Measurements from ENCODE around the gene CDH8.
A peak's percentile ranks its signal among the peaks of the same experiment; 100 is the strongest.
"Not testable (repeated sequence)": the region's sequence is repeated elsewhere in the genome, so short reads cannot be mapped to it uniquely, and the experiment has no call there.

Gene CDH8

DNA sequence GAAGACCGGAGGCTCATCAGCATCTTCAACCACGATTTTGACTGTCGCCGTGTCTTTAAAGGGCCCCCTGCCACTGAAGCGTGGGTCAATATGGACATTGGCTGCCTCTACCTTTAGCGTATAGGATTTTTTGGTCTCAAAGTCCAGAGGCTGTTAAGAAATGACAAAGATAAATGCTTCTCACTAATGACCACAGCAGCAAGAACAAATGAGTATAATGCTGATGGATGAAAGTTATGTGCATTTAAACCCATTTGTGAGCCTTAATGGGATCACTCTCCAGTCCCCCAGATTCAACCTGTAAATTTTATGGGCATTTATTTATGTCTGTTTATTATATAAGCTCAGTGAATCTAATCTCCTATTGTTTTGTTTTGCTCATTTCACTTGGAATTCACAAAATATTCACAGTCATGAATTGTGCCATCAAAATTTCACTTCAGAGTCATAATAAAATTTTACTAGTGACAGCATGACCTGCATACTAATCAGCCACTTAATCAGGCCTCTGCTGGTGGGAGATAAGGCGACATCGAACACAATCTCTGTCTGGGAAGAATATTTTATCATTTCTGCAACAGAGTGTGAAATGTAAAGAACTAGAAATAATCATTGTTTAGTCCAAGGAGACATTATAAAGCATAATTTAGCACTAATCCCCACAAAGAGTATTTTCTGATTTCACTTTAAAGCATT, 218.5 kb downstream of the CDH8 start:
- TF ChIP-seq POLR2AphosphoS5 (IDR thresholded peaks at IDR 0.05; ENCODE audit: borderline replicate concordance, low read depth, low read length), result no peak
- no peak for TF ChIP-seq EZH2 (IDR thresholded peaks at IDR 0.05)
- TF ChIP-seq FOXP2 (optimal IDR thresholded peaks at IDR 0.05; ENCODE audit: control extremely low read depth, extremely low read length, insufficient read depth), result no peak
- Histone ChIP-seq H3K36me3 (ENCODE audit: insufficient read depth, low read length) (no peaks in the 10 kb centered on the region), H3K9me3 (ENCODE audit: low read depth, low read length) (no peaks in the 10 kb centered on the region), H3K9ac (ENCODE audit: insufficient read length) (no peak overlapping the region), H3K4me3 (no peak overlapping the region), H3K27ac (no peak overlapping the region)
- DNase-seq (ENCODE audit: low read depth, low spot score), result no peak

DNA sequence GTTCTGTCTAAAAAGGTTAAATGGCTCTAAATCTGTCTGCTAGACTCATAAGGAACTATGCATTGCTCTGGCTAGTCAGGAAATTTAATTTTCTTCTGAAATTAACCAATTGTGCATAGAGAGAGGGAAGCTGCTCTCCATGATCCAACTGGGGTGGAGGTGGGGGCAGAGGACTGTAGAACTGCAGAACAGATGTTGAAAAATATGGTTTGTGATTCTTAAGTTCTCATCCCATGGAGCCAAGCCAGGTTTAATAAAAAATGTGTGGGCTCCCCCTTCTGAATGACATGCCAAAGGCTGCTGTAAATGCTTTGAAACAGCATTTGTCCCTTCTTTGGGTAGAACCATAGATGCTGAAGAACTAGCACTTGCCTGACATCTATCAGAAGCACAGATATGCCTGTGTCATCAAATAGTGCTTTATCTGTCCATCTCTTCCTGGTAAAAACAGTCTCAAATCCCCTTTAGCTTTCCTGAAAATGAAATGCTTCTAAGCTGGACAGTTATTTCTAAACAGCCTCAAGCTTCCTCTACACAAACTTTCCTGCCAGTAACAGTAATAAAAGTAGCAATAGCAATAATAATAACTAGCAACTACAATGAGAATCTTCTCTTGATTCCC, 221.4 kb downstream of the CDH8 start:
- Histone ChIP-seq H3K9ac (ENCODE audit: insufficient read length) (no peak overlapping the region), H3K27ac (no peak overlapping the region), H3K36me3 (ENCODE audit: insufficient read depth, low read length) (no peaks in the 10 kb centered on the region), H3K9me3 (ENCODE audit: low read depth, low read length) (no peaks in the 10 kb centered on the region), H3K4me3 (no peak overlapping the region)
- DNase-seq (ENCODE audit: low read depth, low spot score), result no peak
- no peak for TF ChIP-seq POLR2AphosphoS5 (IDR thresholded peaks at IDR 0.05; ENCODE audit: borderline replicate concordance, low read depth, low read length)
- TF ChIP-seq FOXP2 (optimal IDR thresholded peaks at IDR 0.05; ENCODE audit: control extremely low read depth, extremely low read length, insufficient read depth), result no peak
- TF ChIP-seq EZH2 (IDR thresholded peaks at IDR 0.05), result no peak

- Histone ChIP-seq H3K9ac (ENCODE audit: insufficient read length) (no peak overlapping the region), H3K36me3 (ENCODE audit: insufficient read depth, low read length) (no peaks in the 10 kb centered on the region), H3K9me3 (ENCODE audit: low read depth, low read length) (no peaks in the 10 kb centered on the region), H3K27ac (no peak overlapping the region), H3K4me3 (no peak overlapping the region)
- no peak for TF ChIP-seq POLR2AphosphoS5 (IDR thresholded peaks at IDR 0.05; ENCODE audit: borderline replicate concordance, low read depth, low read length)
- no peak for TF ChIP-seq FOXP2 (optimal IDR thresholded peaks at IDR 0.05; ENCODE audit: control extremely low read depth, extremely low read length, insufficient read depth)
- no peak for TF ChIP-seq EZH2 (IDR thresholded peaks at IDR 0.05)
- no peak for DNase-seq (ENCODE audit: low read depth, low spot score)
Measured at GRCh38 chr16:61813339-61813738, 222.9 kb downstream of the CDH8 start.

- Histone ChIP-seq H3K4me3 (no peak overlapping the region), H3K9ac (ENCODE audit: insufficient read length) (no peak overlapping the region), H3K9me3 (ENCODE audit: low read depth, low read length) (no peaks in the 10 kb centered on the region), H3K27ac (no peak overlapping the region), H3K36me3 (ENCODE audit: insufficient read depth, low read length) (no peaks in the 10 kb centered on the region)
- TF ChIP-seq EZH2 (IDR thresholded peaks at IDR 0.05) (no peak), FOXP2 (optimal IDR thresholded peaks at IDR 0.05; ENCODE audit: control extremely low read depth, extremely low read length, insufficient read depth) (no peak), POLR2AphosphoS5 (IDR thresholded peaks at IDR 0.05; ENCODE audit: borderline replicate concordance, low read depth, low read length) (no peak)
- no peak for DNase-seq (ENCODE audit: low read depth, low spot score)
Measured at GRCh38 chr16:61812251-61812650, 224.0 kb downstream of the CDH8 start.

- Histone ChIP-seq H3K4me3 (no peak overlapping the region), H3K27ac (no peak overlapping the region), H3K9me3 (ENCODE audit: low read depth, low read length) (no peaks in the 10 kb centered on the region), H3K36me3 (ENCODE audit: insufficient read depth, low read length) (no peaks in the 10 kb centered on the region), H3K9ac (ENCODE audit: insufficient read length) (no peak overlapping the region)
- TF ChIP-seq POLR2AphosphoS5 (IDR thresholded peaks at IDR 0.05; ENCODE audit: borderline replicate concordance, low read depth, low read length) (no peak), FOXP2 (optimal IDR thresholded peaks at IDR 0.05; ENCODE audit: control extremely low read depth, extremely low read length, insufficient read depth) (no peak), EZH2 (IDR thresholded peaks at IDR 0.05) (no peak)
- DNase-seq (ENCODE audit: low read depth, low spot score), result no peak
Measured at GRCh38 chr16:61807551-61807950, 228.7 kb downstream of the CDH8 start.

GRCh38 chr16:61801217-61801616, 235.0 kb downstream of the CDH8 start:
- not testable (repeated sequence) for H3K36me3 ChIP-seq (ENCODE audit: insufficient read depth, low read length); H3K9ac ChIP-seq (ENCODE audit: insufficient read length); H3K4me3 ChIP-seq; H3K9me3 ChIP-seq (ENCODE audit: low read depth, low read length); H3K27ac ChIP-seq; DNase-seq (ENCODE audit: low read depth, low spot score)

DNA sequence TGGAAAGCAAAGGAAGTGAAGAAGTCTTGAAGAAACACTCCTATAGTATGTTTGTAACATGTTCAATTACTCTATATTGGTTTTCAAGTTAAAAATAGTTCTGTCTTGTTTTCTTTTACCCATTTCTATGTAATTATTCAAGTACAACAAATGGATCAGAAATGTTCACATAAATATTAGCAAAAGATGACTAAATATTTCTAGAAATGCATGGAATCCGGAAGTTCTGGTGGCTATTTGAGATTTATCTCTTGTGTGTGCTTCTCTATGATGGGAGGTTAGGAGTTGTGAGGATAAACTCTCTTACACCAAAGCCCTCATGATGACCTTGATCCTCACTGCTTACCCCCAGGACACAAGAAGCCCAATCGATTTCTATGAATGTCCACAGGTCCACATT, 237.5 kb downstream of the CDH8 start:
- no peak for DNase-seq (ENCODE audit: low read depth, low spot score)
- Histone ChIP-seq H3K27ac (0 out of 2 replicates have a peak overlapping the region, but pooled peaks have one; percentile 46), H3K4me3 (no peak overlapping the region), H3K9ac (ENCODE audit: insufficient read length) (no peak overlapping the region), H3K36me3 (ENCODE audit: insufficient read depth, low read length) (no peaks in the 10 kb centered on the region), H3K9me3 (ENCODE audit: low read depth, low read length) (no peaks in the 10 kb centered on the region)
- TF ChIP-seq EZH2 (IDR thresholded peaks at IDR 0.05), result no peak
- TF ChIP-seq POLR2AphosphoS5 (IDR thresholded peaks at IDR 0.05; ENCODE audit: borderline replicate concordance, low read depth, low read length), result no peak
- TF ChIP-seq FOXP2 (optimal IDR thresholded peaks at IDR 0.05; ENCODE audit: control extremely low read depth, extremely low read length, insufficient read depth), result no peak

GRCh38 chr16:61797961-61798507, 238.2 kb downstream of the CDH8 start:
- TF ChIP-seq FOXP2 (optimal IDR thresholded peaks at IDR 0.05; ENCODE audit: control extremely low read depth, extremely low read length, insufficient read depth), result no peak
- TF ChIP-seq EZH2 (IDR thresholded peaks at IDR 0.05), result no peak
- TF ChIP-seq POLR2AphosphoS5 (IDR thresholded peaks at IDR 0.05; ENCODE audit: borderline replicate concordance, low read depth, low read length), result no peak
- no peak for DNase-seq (ENCODE audit: low read depth, low spot score)
- no peak overlapping the region for H3K9ac ChIP-seq (ENCODE audit: insufficient read length)
- no peaks in the 10 kb centered on the region for H3K36me3 ChIP-seq (ENCODE audit: insufficient read depth, low read length)
- H3K9me3 ChIP-seq (ENCODE audit: low read depth, low read length), result no peaks in the 10 kb centered on the region
- peak overlapping the region; percentile 46 for H3K27ac ChIP-seq
- no peak overlapping the region for H3K4me3 ChIP-seq
